ENCODE results near the gene NRXN3.

The NRXN3 gene

DNA sequence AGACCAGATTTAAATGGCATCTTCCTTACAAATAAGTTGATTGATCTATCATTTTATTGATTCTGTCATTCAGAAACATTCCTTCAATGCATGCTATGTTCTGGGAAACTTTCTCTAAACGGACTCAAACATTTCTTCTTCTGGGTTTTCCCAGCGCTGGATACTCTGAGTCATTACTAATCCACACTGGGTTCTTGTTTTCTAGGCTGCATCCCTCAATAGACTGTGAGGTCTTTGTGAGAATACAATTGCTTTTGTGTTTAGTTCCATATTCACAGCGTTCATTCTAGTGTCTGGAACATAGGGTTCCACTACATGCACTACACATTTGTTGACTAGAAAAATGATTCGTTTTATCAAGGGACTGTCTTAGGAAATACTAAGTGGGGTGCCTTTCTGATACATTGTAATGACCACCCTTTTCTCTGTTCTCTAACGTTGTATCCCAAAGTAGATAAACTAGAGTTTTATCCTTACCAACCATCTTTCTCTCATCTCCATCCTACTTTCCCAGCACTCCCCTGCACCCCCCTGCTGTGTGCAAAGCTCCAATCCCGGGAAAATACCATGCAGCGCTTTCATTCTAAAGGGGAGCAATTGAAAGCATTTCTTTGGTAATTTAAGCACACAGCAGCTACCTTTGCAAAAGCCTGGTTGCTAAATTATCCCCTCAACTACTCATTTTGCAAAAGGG lies 1162.5 kb downstream of the NRXN3 start:
- TF ChIP-seq, protein P1, sequence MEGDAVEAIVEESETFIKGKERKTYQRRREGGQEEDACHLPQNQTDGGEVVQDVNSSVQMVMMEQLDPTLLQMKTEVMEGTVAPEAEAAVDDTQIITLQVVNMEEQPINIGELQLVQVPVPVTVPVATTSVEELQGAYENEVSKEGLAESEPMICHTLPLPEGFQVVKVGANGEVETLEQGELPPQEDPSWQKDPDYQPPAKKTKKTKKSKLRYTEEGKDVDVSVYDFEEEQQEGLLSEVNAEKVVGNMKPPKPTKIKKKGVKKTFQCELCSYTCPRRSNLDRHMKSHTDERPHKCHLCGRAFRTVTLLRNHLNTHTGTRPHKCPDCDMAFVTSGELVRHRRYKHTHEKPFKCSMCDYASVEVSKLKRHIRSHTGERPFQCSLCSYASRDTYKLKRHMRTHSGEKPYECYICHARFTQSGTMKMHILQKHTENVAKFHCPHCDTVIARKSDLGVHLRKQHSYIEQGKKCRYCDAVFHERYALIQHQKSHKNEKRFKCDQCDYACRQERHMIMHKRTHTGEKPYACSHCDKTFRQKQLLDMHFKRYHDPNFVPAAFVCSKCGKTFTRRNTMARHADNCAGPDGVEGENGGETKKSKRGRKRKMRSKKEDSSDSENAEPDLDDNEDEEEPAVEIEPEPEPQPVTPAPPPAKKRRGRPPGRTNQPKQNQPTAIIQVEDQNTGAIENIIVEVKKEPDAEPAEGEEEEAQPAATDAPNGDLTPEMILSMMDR (IDR thresholded peaks at IDR 0.05; ENCODE audit: borderline replicate concordance, control extremely low read depth, extremely low read depth, insufficient read depth, missing control alignments), result no peak
- in situ Hi-C loops (cut with MboI; ENCODE audit: low sequenced_read_pairs, unreplicated experiment), result no loop called here
- DNase-seq (ENCODE audit: low spot score), result no peak

- TF ChIP-seq, protein P1 (IDR thresholded peaks at IDR 0.05; ENCODE audit: borderline replicate concordance, control extremely low read depth, extremely low read depth, insufficient read depth, missing control alignments), result no peak
- in situ Hi-C loops (cut with MboI; ENCODE audit: low sequenced_read_pairs, unreplicated experiment), result no loop called here
- no peak for DNase-seq (ENCODE audit: low spot score)
These were observed 1163.0 kb downstream of the NRXN3 start for GRCh38 chr14:79333198-79333546.

- no peak for DNase-seq (ENCODE audit: low spot score)
- in situ Hi-C loops (cut with MboI; ENCODE audit: low sequenced_read_pairs, unreplicated experiment), result no loop called here
- TF ChIP-seq, protein P1 (IDR thresholded peaks at IDR 0.05; ENCODE audit: borderline replicate concordance, control extremely low read depth, extremely low read depth, insufficient read depth, missing control alignments), result no peak
These were observed 1164.1 kb downstream of the NRXN3 start for GRCh38 chr14:79334272-79334671.

GRCh38 chr14:79337761-79338160 lies 1167.6 kb downstream of the NRXN3 start:
- TF ChIP-seq, protein P1 (IDR thresholded peaks at IDR 0.05; ENCODE audit: borderline replicate concordance, control extremely low read depth, extremely low read depth, insufficient read depth, missing control alignments), result no peak
- in situ Hi-C loops (cut with MboI; ENCODE audit: low sequenced_read_pairs, unreplicated experiment), result no loop called here
- DNase-seq (ENCODE audit: low spot score), result no peak

- DNase-seq (ENCODE audit: low spot score), result no peak
- TF ChIP-seq, protein P1 (IDR thresholded peaks at IDR 0.05; ENCODE audit: borderline replicate concordance, control extremely low read depth, extremely low read depth, insufficient read depth, missing control alignments), result no peak
- in situ Hi-C loops (cut with MboI; ENCODE audit: low sequenced_read_pairs, unreplicated experiment), result no loop called here
These were observed 1172.8 kb downstream of the NRXN3 start for GRCh38 chr14:79342942-79343341.

GRCh38 chr14:79351011-79351410 lies 1180.8 kb downstream of the NRXN3 start:
- TF ChIP-seq, protein P1 (IDR thresholded peaks at IDR 0.05; ENCODE audit: borderline replicate concordance, control extremely low read depth, extremely low read depth, insufficient read depth, missing control alignments), result no peak
- in situ Hi-C loops (cut with MboI; ENCODE audit: low sequenced_read_pairs, unreplicated experiment), result no loop called here

More at GRCh38 chr14:79351011-79351410, 1180.8 kb downstream of the NRXN3 start:
- DNase-seq (ENCODE audit: low spot score), result no peak
